GM19351 (cell line): ENCODE measurements around the gene ZNF646.

Experiments
- ATAC-seq: cut with Tn5 transposase; IDR thresholded peaks from one replicate; pipeline ENCODE4 v1.9.1; 2021; ENCODE audit warnings: mild to moderate bottlenecking, moderate library complexity; ENCODE audit not compliant: unreplicated experiment

Gene ZNF646

DNA sequence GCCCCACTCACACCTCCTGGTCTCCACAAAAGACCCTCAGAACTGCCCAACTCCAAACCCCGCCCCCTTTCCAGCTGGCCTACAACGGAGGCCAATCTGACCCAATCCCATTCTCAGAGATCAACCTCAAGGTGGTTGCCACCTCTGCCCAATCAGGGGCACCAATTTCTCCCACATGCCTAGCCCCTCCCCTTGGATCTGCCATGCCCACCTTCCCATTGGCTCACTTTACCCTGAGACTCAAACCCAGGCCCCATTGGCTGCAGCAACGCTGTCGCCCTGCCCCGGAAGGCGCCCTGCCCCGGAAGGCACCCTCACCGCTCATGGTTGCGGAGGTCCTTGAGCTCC lies 10.8 kb upstream of the ZNF646 start:
- no peak for ATAC-seq

DNA sequence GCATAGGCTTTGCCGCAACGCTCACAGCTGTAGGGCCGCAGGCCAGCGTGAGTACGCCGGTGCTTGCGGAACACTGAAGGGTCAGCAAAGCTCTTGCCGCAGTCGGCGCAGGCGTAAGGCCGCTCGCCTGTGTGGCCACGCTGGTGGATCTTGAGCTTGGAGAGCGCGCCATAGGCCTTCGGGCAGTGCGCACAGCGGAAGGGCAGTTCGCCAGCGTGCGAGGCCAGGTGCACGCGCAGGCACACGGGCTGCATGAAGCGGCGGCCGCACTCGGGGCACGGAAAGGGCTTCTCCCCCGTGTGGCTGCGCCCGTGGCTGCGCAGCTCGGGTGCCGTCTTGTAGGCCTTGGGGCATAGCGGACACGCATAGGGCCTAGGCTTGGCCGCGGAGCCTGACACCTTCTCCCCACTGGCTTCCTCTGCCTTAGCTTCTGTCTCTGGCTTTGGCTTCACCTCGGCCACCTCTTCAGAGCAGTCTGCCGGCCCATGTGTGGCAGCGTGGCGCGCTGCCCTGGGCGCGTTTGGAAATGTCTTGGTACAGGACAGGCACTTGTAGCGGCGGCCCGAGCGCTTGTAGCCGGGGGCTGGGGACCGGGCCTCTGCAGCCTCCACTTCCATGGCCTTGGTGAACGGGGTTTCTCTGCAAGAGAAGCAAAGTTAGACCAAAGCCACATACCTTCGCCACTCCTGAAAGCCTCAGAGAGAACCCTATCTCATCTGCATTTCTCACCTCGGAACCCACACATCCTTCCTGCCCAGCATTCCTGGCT lies 10.2 kb upstream of the ZNF646 start:
- ATAC-seq = no peak

DNA sequence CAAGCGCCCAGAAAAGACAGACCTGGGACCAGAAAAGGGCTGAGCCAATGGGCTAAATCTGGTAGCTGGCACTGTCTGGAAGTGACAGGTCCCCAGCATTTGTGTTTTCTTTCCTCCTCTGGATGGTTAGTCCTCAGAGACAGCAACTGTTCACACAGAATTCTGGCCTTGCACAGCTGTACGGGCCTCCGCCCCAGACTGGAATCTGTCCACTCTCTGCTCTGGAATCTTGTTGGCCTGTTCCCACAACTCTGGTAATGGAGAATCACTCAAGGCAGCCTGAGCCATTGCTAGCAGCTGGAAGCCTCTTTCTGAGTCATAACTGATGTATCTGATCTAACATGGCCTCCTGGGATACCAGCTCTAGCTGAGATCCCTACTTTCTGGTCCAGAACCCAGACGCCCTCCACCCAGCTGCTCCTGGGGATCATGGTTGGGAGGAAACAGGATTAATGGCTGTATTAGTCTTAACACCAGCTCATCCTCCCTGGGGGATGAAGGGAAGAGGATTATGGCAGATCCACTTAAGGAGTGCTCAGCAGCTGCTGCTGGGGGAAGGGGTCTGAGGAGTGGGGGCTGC lies 9.2 kb upstream of the ZNF646 start:
- ATAC-seq = no peak

DNA sequence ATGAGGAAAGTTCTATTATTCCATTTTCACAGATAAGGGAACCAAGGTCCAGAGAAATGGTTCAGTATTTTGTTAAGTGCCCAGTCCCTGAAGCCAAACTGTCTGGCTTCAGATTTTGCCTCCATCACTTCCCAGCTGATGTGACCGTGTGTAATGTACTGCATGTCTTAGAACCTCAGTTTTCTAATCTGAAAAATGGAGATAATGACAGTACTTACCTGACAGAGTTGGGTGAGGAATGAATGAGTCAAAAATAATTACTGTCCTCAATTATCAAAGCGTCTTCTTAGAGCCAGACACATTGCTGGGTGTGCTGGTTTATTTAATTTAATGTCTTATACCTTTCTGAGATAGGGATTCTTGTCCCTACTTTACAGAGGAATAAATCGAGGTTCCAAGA lies 6.9 kb upstream of the ZNF646 start:
- no peak for ATAC-seq

DNA sequence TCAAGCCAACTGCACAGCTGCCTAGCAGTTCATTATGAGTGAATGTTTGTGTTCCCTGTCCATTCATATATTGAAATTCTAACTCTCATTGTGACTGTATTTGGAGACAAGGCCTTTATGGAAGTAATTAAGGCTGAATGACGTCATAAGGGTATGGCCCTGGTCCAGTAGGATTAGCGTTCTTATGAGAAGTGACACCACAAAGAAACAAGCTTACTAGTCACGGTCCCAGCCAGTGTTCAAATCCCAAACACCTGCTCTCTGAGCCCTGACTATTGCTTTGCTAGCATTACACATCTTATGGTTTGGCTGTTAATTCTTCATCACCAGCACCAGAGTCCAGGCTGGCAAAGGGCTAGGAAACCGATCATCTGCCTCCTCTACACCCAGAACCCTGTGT lies 2.4 kb upstream of the ZNF646 start:
- no peak for ATAC-seq

DNA sequence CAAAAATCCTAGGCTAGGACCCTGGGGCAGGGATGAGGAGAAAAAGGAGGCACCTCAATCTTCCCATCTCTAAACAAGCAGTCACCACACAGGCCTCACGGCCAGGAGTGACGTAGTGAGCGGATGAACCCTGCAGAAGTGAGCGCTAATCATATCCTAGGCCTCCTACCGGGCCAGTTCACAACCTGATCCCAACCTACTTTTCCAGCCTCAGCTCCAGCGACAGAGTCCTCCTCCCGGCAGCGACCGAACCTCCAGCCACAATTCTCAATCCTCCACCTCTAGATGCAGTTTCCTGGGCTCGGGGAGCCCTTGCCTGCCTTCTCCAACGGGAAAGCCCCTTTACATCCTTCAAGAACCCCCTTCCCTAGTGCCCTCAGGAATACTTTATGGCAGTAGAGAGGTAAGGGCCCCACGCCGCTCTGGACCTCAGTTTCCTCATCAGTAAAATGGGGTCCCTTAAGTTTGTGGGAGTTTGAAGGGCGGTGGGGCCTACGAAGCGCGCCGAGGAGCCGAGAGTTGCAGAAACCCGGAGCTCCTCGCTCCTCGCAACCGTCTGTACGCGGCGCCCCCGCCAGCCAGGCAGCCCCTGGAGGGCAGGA lies 1.6 kb upstream of the ZNF646 start:
- ATAC-seq = peak; percentile 3

DNA sequence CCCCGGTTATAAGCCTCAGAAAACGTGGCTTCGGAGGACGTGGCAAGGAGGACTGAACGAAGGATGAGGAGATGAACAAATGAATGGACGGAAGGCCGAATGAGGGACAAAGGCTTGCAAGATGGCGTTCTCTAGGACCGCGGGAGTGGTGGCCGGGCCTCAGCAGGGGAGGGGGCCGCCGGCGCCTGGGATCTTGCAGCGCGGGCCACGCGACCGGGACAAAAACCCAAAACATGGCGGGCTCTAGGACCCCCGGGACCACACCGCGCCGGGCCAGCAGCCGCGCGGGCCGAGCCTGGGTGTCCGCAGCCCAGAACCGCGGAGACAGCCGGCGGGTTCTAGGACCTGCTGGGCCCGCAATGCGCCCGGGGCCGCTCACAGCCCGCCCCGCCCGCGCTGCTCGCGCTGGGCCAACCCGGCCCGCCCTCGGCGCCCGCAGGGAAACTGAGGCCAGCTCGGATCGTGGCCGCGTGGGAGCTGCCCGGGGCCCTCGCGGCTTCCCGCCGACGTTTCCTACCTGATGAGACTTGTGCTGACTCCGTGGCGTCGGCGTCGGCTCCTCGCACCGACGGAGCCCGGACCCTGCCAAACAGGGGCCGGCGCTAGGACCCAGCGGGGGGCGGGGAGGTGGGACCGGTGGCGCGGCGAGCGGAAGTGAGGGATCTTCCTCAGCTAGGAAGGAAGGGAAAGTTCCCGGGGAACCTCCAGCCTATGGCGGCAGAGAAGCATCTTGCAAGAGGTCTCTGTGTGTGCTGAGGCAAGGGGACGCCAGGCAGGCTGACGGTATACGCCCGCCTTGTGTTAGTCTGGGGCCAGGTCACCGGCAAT lies 866 bp upstream of the ZNF646 start:
- peak; percentile 47 for ATAC-seq

DNA sequence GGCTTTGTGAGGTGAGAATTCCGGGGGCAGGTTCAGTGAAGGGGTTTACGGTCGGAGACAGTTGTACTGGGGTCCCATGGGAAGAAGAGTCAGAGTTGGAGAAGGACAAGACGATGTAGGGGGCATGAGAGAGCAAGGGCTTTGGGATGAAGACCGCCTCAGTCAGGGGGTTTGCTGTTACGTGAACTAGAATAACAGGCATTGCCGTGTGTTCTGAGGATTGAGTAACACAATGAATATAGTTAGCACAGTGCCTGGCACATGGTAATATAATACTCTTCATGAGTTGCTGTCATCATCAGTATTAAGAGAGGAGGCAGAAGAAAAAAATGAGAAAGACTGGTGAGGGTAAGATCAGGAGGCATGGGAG lies 577 bp downstream of the ZNF646 start:
- no peak for ATAC-seq

DNA sequence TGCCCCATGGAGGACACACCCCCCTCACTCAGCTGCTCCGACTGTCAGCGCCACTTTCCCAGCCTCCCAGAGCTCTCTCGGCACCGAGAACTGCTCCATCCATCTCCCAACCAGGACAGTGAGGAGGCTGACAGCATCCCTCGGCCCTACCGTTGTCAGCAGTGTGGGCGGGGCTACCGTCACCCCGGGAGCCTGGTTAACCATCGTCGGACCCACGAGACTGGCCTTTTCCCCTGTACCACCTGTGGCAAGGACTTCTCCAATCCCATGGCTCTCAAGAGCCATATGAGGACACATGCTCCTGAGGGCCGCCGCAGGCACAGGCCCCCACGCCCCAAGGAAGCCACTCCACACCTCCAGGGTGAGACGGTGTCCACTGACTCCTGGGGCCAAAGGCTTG lies 2.1 kb downstream of the ZNF646 start:
- no peak for ATAC-seq

DNA sequence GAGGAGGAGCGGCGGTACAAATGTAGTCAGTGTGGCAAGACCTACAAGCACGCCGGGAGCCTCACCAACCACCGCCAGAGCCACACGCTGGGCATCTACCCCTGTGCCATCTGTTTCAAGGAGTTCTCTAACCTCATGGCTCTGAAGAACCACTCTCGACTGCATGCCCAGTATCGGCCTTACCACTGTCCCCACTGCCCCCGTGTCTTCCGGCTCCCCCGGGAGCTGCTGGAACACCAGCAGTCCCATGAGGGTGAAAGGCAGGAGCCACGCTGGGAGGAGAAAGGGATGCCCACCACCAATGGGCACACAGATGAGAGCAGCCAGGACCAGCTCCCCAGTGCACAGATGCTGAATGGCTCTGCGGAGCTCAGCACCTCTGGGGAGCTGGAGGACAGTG lies 2.8 kb downstream of the ZNF646 start:
- ATAC-seq = no peak

DNA sequence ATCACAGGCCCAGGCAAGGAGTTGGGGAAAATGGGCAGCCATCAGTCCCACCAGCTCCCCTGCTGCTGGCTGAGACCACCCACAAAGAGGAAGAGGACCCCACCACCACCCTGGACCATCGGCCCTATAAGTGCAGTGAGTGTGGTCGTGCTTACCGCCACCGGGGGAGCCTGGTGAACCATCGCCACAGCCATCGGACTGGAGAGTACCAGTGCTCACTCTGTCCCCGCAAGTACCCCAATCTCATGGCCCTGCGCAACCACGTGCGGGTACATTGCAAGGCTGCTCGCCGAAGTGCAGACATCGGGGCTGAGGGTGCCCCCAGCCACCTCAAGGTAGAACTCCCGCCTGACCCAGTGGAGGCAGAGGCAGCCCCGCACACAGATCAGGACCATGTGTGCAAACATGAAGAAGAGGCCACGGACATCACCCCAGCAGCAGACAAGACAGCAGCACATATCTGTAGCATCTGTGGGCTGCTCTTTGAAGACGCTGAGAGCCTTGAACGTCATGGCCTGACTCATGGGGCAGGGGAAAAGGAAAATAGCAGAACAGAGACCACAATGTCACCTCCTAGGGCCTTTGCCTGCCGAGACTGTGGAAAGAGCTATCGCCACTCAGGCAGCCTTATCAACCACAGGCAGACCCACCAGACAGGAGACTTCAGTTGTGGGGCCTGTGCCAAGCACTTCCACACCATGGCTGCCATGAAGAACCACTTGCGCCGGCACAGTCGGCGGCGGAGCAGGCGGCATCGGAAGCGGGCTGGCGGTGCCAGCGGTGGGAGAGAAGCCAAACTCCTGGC lies 3.6 kb downstream of the ZNF646 start:
- no peak for ATAC-seq

DNA sequence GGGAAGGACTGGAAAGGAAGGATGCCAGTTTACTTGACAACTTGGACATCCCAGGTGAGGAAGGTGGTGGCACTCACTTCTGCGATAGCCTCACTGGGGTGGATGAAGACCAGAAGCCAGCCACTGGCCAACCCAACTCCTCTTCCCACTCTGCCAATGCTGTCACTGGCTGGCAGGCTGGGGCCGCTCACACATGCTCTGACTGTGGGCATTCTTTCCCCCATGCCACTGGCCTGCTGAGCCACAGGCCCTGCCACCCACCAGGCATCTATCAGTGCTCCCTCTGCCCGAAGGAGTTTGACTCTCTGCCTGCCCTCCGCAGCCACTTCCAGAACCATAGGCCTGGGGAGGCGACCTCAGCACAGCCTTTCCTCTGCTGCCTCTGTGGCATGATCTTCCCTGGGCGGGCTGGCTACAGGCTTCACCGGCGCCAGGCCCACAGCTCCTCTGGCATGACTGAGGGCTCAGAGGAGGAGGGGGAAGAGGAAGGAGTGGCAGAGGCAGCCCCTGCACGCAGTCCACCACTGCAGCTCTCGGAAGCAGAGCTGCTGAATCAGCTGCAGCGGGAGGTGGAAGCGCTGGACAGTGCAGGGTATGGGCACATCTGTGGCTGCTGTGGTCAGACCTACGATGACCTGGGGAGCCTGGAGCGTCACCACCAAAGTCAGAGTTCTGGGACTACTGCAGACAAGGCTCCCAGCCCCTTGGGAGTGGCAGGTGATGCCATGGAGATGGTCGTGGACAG lies 4.5 kb downstream of the ZNF646 start:
- no peak for ATAC-seq

DNA sequence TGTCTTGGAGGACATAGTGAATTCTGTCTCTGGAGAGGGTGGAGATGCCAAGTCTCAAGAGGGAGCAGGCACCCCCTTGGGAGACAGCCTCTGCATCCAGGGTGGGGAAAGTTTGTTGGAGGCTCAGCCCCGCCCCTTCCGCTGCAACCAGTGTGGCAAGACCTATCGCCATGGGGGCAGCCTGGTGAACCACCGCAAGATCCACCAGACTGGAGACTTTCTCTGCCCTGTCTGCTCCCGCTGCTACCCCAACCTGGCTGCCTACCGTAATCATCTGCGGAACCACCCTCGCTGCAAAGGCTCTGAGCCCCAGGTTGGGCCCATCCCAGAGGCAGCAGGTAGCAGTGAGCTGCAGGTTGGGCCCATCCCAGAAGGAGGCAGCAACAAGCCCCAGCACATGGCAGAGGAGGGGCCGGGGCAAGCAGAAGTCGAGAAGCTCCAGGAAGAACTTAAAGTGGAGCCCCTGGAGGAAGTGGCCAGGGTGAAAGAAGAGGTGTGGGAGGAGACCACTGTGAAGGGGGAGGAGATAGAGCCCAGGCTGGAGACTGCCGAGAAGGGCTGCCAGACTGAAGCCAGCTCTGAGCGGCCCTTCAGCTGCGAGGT lies 5.2 kb downstream of the ZNF646 start:
- ATAC-seq = no peak

DNA sequence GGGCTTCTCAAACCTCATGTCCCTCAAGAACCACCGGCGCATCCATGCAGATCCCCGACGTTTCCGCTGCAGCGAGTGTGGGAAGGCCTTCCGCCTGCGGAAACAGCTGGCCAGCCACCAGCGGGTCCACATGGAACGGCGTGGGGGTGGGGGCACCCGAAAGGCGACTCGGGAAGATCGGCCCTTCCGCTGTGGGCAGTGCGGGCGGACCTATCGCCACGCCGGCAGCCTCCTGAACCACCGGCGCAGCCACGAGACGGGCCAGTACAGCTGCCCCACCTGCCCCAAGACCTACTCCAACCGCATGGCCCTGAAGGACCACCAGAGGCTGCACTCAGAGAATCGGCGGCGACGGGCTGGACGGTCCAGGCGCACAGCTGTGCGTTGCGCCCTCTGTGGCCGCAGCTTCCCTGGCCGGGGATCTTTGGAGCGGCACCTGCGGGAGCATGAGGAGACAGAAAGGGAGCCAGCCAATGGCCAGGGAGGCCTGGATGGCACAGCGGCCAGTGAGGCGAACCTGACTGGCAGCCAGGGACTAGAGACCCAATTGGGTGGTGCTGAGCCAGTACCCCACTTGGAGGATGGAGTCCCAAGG lies 5.9 kb downstream of the ZNF646 start:
- ATAC-seq = no peak

DNA sequence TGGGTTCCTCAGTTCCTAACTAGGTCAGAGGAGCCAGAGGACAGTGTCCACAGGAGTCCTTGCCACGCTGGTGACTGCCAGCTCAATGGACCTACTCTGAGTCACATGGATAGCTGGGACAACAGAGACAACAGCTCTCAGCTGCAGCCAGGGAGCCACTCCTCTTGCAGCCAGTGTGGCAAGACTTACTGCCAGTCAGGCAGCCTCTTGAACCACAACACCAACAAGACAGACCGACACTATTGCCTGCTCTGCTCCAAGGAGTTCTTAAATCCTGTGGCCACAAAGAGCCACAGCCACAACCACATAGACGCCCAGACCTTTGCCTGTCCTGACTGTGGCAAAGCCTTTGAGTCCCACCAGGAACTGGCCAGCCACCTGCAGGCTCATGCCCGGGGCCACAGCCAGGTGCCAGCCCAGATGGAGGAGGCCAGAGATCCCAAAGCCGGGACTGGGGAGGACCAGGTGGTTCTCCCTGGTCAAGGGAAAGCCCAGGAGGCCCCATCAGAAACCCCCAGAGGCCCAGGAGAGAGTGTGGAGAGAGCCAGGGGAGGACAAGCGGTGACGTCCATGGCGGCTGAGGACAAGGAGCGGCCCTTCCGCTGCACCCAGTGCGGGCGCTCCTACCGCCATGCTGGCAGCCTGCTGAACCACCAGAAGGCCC lies 6.7 kb downstream of the ZNF646 start:
- ATAC-seq = no peak

DNA sequence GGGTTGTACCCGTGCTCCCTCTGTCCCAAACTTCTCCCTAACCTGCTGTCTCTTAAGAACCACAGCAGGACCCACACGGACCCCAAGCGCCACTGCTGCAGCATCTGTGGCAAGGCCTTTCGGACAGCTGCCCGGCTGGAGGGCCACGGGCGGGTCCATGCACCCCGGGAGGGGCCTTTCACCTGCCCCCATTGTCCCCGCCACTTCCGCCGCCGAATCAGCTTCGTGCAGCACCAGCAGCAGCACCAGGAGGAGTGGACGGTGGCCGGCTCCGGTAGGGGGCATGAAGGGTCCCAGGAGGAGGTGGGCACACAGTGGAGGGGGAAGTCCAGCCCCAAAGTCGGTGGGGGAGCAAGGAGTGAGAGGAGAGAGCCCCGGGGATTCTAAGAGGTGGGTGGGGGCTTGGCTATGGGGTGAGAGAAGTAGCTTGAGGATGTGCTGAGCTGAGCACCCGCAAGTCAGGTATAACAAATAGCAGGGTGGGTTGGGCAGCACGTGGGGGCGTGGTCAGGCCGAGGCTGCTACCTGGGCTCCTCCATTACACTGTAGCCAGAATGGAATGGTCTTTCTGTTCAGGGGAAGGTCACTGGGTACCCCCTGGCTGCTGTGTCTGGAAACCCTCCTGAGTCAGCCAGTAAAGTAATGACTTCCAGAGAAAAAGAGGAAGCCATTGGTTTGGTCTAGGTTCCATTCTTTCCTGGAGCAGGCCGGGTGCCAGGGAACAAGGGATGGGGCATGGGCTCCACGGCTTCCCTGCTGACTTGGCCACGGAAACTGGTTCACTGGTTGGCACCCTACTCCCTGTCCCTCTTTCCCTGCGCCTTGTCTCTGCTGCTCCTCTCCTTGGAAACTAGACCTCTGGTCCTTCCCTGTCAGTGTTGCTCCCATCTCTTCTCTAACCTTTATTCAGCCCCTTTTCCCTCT lies 7.5 kb downstream of the ZNF646 start:
- no peak for ATAC-seq

DNA sequence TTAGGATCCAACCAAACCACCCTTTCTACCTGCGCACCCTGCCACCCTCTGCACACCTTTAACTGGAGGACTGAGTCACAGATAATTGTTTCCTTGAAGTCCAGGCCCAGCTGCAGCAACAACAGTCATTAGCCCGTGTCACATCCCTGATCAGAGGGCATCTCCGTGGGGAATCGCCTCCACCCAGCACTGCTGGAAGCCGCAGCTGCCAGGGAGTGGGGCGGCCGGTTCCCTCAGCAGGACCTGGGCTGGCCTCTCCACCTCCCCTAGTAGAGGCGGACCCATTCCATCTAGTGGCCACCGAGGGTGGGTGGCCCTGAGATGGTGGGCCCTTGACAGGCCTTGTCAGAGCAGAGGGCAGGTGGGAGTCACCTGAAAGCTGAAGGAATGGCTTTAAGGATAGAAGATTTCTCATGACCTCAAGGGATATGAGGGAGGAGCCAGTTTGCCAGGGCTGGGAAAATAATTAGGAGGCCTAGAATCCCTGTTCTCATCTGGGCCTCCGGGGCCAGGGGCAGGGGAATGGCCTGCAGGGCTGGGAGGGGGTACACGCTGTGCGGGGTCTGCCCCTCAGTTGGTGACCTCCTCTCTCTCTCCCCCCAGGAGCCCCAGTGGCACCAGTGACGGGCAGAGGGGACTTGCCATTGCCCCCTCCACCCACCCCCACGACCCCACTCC lies 8.3 kb downstream of the ZNF646 start:
- no peak for ATAC-seq
